GM23338 (cell line): ENCODE measurements around the gene RTP5. TPM values are rescaled to one million over a fixed set of nuclear protein-coding genes. Genes with fewer than 3 reads are reported as not detected.

Experiments
- ATAC-seq: fragments of 200-7000 bp; cut with Tn5 transposase; 3 replicates; pipeline ENCODE4 v1.9.1; 2020
- DNase-seq: peaks from one replicate; pipeline ENCODE4 v3.0.0-alpha.2; 2015; ENCODE audit warnings: low spot score
- H2AFZ ChIP-seq: fragments of 200-600 bp; sonication (generic); 2 replicates; pipeline ENCODE4 v1.8.0; 2016; ENCODE audit warnings: antibody characterized with exemption, mild to moderate bottlenecking, moderate library complexity
- H3F3A ChIP-seq: fragments of 200-600 bp; sonication (generic); replicated peaks from 2 replicates; pipeline ENCODE4 v1.8.0; 2017; ENCODE audit warnings: antibody characterized with exemption, mixed run types, low read depth
- H3K27ac ChIP-seq: fragments of 200-600 bp; sonication (generic); 2 replicates; pipeline ENCODE4 v1.6.1; 2016; ENCODE audit warnings: low read depth
- H3K27me3 ChIP-seq: fragments of 200-600 bp; sonication (generic); 2 replicates; pipeline ENCODE4 v1.8.0; 2016; ENCODE audit warnings: mild to moderate bottlenecking, mixed run types, moderate library complexity; ENCODE audit not compliant: insufficient read depth
- H3K36me3 ChIP-seq: fragments of 200-600 bp; sonication (generic); 2 replicates; pipeline ENCODE4 v1.8.0; 2016; ENCODE audit warnings: mild to moderate bottlenecking; ENCODE audit not compliant: insufficient read depth
- H3K4me1 ChIP-seq: fragments of 200-600 bp; sonication (generic); 2 replicates; pipeline ENCODE4 v1.8.0; 2016; ENCODE audit warnings: mild to moderate bottlenecking, moderate library complexity; ENCODE audit not compliant: insufficient read depth
- H3K4me2 ChIP-seq: fragments of 200-600 bp; sonication (generic); 2 replicates; pipeline ENCODE4 v1.7.1; 2017; ENCODE audit warnings: mixed run types
- H3K4me3 ChIP-seq: fragments of 200-600 bp; sonication (generic); 2 replicates; pipeline ENCODE4 v1.6.1; 2016; ENCODE audit warnings: mixed run types
- H3K79me2 ChIP-seq: fragments of 200-600 bp; sonication (generic); replicated peaks from 2 replicates; pipeline ENCODE4 v1.8.0; 2017; ENCODE audit warnings: mild to moderate bottlenecking; ENCODE audit not compliant: insufficient read depth
- H3K9me2 ChIP-seq: fragments of 200-600 bp; sonication (generic); 2 replicates; pipeline ENCODE4 v1.8.0; 2017; ENCODE audit not compliant: insufficient read depth
- H4K20me1 ChIP-seq: fragments of 200-600 bp; sonication (generic); replicated peaks from 2 replicates; pipeline ENCODE4 v1.8.0; 2017; ENCODE audit warnings: mild to moderate bottlenecking; ENCODE audit not compliant: insufficient read depth
- H3K27ac Mint-ChIP-seq: 2 replicates; pipeline ENCODE4 v1.8.0; 2020; ENCODE audit warnings: inconsistent platforms, mild to moderate bottlenecking, moderate library complexity, mixed read lengths
- H3K27me3 Mint-ChIP-seq: 3 replicates; pipeline ENCODE4 v1.8.0; 2022; ENCODE audit warnings: low read depth, mild to moderate bottlenecking, moderate library complexity, mixed read lengths, inconsistent platforms; ENCODE audit not compliant: insufficient read depth, poor library complexity
- H3K36me3 Mint-ChIP-seq: 3 replicates; pipeline ENCODE4 v1.8.0; 2021; ENCODE audit warnings: low read depth, mild to moderate bottlenecking, inconsistent platforms, moderate library complexity, mixed read lengths
- H3K4me1 Mint-ChIP-seq: 3 replicates; pipeline ENCODE4 v1.8.0; 2020; ENCODE audit warnings: mild to moderate bottlenecking, inconsistent platforms, mixed read lengths
- H3K4me3 Mint-ChIP-seq: 3 replicates; pipeline ENCODE4 v1.8.0; 2021; ENCODE audit warnings: moderate library complexity, mild to moderate bottlenecking, inconsistent platforms, mixed read lengths
- H3K9me3 Mint-ChIP-seq: 3 replicates; pipeline ENCODE4 v1.8.0; 2020; ENCODE audit warnings: moderate library complexity, mild to moderate bottlenecking, inconsistent platforms, mixed read lengths
- CREB1 ChIP-seq: fragments of 250-450 bp; sonication (Bioruptor Pico); IDR thresholded peaks from 2 replicates; pipeline ENCODE4 v1.5.0; 2020; ENCODE audit warnings: low read depth, mild to moderate bottlenecking, moderate library complexity
- ETS1 ChIP-seq: IDR thresholded peaks from 2 replicates; pipeline ENCODE4 v1.6.1; 2016; ENCODE audit warnings: antibody characterized with exemption
- EZH2phosphoT487 ChIP-seq: fragments of 200-600 bp; sonication (generic); IDR thresholded peaks from one replicate; pipeline ENCODE4 v1.8.1; 2018; ENCODE audit warnings: antibody characterized with exemption; ENCODE audit not compliant: unreplicated experiment
- JUNB ChIP-seq: IDR thresholded peaks from one replicate; pipeline ENCODE4 v1.6.1; 2016; ENCODE audit warnings: antibody characterized with exemption; ENCODE audit not compliant: unreplicated experiment
- NANOG ChIP-seq: IDR thresholded peaks from 2 replicates; pipeline ENCODE4 v1.6.1; 2016; ENCODE audit warnings: antibody characterized with exemption, borderline replicate concordance
- POLR2AphosphoS5 ChIP-seq: IDR thresholded peaks from 2 replicates; pipeline ENCODE4 v1.6.1; 2016; ENCODE audit warnings: antibody characterized with exemption, low read depth
- REST ChIP-seq: IDR thresholded peaks from one replicate; pipeline ENCODE4 v1.6.1; 2018; ENCODE audit warnings: antibody characterized with exemption; ENCODE audit not compliant: unreplicated experiment
- STAT1 ChIP-seq: IDR thresholded peaks from one replicate; pipeline ENCODE4 v1.6.1; 2016; ENCODE audit warnings: antibody characterized with exemption; ENCODE audit not compliant: unreplicated experiment
- ZNF114 ChIP-seq: fragments of 250-450 bp; sonication (Bioruptor Pico); IDR thresholded peaks from 2 replicates; pipeline ENCODE4 v1.5.0; 2020; ENCODE audit warnings: mild to moderate bottlenecking, moderate library complexity
- ZNF331 ChIP-seq: fragments of 250-450 bp; sonication (Bioruptor Pico); IDR thresholded peaks from 2 replicates; pipeline ENCODE4 v1.5.0; 2020; ENCODE audit warnings: low read depth, mild to moderate bottlenecking, moderate library complexity
- polyA plus RNA-seq: library from polyadenylated mRNA; unstranded; fragments of >200 nt; fragmentation: Nextera tagmentation; extraction: Ambion mirVana; gene quantifications from 2 replicates; pipeline ENCODE4 v1.2.1, GENCODE V29; 2016
- total RNA-seq: library from RNA; depleted of rRNA; stranded (reverse); fragments of >200 nt; shearing (Covaris generic); gene quantifications from 2 replicates; pipeline ENCODE4 v1.2.3, GENCODE V29; 2014
- TF ChIP-seq, protein P1 (sequence below): fragments of 250-450 bp; sonication (Bioruptor Pico); IDR thresholded peaks from 2 replicates; pipeline ENCODE4 v1.5.0; 2020; ENCODE audit warnings: mild to moderate bottlenecking, moderate library complexity
- TF ChIP-seq, protein P2 (sequence below), 2 experiments: fragments of 200-600 bp in 1 of 2; sonication (generic) in 1 of 2; conservative IDR thresholded peaks; 2 replicates each; pipeline versions ENCODE4 v1.5.1 to v1.6.1; 2016 to 2017; ENCODE audit warnings: antibody characterized with exemption in 2 of 2, low read depth in 2 of 2, mild to moderate bottlenecking in 2 of 2, moderate library complexity in 1 of 2

The RTP5 gene
- total and polyA plus RNA-seq, 2 experiments from 2014 or later, result not detected

DNA sequence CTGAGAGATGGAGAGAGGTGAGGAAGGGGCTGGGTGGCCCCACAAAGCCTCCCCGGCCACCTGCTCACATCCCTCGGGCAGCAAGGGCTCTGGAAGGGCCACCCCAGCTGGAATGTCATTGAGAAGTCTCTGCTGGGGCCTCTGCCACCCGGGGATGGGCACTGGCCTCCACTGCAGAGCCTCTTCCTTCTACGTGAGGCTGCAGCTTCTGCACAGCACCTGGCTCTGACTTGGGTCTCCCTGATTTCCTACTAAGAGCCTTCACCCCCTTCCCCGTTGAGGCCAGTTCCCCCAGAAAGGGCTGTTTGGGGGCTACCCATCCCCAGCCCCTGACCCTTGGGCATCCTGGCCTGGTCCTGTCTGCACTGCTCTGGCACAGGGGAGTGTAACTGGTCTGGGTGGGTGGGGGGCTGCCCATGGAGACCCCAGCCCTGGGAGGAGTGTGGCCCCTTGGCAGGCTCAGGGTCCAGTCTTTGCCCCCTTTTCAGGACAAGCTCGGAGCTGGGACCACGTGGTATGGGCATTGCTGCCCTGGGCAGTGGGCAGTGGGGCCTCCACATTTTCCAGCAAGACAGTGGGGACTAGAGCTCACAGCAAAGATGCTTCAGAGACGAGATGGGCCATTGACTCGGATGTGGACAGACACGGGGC, 16.4 kb upstream of the RTP5 start (continued):
- TF ChIP-seq, protein P1, sequence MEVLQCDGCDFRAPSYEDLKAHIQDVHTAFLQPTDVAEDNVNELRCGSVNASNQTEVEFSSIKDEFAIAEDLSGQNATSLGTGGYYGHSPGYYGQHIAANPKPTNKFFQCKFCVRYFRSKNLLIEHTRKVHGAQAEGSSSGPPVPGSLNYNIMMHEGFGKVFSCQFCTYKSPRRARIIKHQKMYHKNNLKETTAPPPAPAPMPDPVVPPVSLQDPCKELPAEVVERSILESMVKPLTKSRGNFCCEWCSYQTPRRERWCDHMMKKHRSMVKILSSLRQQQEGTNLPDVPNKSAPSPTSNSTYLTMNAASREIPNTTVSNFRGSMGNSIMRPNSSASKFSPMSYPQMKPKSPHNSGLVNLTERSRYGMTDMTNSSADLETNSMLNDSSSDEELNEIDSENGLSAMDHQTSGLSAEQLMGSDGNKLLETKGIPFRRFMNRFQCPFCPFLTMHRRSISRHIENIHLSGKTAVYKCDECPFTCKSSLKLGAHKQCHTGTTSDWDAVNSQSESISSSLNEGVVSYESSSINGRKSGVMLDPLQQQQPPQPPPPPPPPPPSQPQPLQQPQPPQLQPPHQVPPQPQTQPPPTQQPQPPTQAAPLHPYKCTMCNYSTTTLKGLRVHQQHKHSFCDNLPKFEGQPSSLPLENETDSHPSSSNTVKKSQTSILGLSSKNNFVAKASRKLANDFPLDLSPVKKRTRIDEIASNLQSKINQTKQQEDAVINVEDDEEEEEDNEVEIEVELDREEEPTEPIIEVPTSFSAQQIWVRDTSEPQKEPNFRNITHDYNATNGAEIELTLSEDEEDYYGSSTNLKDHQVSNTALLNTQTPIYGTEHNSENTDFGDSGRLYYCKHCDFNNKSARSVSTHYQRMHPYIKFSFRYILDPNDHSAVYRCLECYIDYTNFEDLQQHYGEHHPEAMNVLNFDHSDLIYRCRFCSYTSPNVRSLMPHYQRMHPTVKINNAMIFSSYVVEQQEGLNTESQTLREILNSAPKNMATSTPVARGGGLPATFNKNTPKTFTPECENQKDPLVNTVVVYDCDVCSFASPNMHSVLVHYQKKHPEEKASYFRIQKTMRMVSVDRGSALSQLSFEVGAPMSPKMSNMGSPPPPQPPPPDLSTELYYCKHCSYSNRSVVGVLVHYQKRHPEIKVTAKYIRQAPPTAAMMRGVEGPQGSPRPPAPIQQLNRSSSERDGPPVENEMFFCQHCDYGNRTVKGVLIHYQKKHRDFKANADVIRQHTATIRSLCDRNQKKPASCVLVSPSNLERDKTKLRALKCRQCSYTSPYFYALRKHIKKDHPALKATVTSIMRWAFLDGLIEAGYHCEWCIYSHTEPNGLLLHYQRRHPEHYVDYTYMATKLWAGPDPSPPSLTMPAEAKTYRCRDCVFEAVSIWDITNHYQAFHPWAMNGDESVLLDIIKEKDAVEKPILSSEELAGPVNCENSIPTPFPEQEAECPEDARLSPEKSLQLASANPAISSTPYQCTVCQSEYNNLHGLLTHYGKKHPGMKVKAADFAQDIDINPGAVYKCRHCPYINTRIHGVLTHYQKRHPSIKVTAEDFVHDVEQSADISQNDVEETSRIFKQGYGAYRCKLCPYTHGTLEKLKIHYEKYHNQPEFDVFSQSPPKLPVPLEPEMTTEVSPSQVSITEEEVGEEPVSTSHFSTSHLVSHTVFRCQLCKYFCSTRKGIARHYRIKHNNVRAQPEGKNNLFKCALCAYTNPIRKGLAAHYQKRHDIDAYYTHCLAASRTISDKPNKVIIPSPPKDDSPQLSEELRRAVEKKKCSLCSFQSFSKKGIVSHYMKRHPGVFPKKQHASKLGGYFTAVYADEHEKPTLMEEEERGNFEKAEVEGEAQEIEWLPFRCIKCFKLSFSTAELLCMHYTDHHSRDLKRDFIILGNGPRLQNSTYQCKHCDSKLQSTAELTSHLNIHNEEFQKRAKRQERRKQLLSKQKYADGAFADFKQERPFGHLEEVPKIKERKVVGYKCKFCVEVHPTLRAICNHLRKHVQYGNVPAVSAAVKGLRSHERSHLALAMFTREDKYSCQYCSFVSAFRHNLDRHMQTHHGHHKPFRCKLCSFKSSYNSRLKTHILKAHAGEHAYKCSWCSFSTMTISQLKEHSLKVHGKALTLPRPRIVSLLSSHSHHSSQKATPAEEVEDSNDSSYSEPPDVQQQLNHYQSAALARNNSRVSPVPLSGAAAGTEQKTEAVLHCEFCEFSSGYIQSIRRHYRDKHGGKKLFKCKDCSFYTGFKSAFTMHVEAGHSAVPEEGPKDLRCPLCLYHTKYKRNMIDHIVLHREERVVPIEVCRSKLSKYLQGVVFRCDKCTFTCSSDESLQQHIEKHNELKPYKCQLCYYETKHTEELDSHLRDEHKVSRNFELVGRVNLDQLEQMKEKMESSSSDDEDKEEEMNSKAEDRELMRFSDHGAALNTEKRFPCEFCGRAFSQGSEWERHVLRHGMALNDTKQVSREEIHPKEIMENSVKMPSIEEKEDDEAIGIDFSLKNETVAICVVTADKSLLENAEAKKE, result no peak

DNA sequence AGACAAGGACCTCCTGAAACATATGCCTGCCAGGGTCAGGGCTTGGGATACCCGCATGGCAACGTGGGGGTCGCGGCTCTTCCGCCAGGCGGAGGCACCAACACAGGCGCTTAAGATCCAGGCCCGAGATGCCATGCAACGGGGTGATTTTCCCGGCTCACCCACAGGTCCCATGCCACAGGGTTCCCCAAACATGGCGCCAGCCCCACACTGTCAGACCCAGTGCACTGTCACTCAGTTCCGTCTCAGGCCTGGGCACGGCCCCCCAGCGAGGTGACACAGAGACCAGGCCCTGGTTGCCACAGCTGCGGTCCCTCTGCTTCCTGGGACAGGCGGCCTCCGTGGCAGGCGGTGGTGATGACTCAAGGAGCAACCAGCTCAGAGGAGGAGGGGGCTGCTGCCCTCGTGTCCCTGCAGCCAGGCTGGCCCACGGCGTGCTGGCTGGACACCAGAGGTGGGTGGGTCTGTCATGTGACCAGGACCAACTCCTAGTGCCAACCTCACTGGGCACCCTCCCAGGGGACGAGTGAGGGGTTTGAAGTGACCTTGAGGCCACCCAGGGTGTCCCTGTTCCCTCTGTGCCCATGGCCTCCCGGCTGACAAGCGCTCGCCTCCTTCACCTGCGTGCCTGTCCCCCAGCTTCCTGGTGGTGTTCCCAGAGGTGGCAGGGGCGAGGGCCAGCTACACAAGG, 15.7 kb upstream of the RTP5 start:
- no peak overlapping the region for H3K4me2 ChIP-seq
- no peak for ATAC-seq
- DNase-seq, result no peak
- TF ChIP-seq STAT1 (no peak), REST (no peak), NANOG (no peak), ETS1 (no peak), JUNB (no peak), CREB1 (CRISPR knock-in tag) (no peak), ZNF331 (CRISPR knock-in tag) (no peak), POLR2AphosphoS5 (no peak), ZNF114 (CRISPR knock-in tag) (no peak), EZH2phosphoT487 (no peak)
- TF ChIP-seq, protein P2, sequence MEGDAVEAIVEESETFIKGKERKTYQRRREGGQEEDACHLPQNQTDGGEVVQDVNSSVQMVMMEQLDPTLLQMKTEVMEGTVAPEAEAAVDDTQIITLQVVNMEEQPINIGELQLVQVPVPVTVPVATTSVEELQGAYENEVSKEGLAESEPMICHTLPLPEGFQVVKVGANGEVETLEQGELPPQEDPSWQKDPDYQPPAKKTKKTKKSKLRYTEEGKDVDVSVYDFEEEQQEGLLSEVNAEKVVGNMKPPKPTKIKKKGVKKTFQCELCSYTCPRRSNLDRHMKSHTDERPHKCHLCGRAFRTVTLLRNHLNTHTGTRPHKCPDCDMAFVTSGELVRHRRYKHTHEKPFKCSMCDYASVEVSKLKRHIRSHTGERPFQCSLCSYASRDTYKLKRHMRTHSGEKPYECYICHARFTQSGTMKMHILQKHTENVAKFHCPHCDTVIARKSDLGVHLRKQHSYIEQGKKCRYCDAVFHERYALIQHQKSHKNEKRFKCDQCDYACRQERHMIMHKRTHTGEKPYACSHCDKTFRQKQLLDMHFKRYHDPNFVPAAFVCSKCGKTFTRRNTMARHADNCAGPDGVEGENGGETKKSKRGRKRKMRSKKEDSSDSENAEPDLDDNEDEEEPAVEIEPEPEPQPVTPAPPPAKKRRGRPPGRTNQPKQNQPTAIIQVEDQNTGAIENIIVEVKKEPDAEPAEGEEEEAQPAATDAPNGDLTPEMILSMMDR (conservative IDR thresholded peaks at IDR 0.05; ENCODE audit: low read depth in 2 of 2), result no peak

More for the DNA sequence above, 15.7 kb upstream of the RTP5 start:
- H3K36me3 ChIP-seq, result no peaks in the 10 kb centered on the region
- Mint-ChIP-seq H3K36me3 (no peaks in the 10 kb centered on the region), H3K27ac (no peak overlapping the region), H3K9me3 (no peaks in the 10 kb centered on the region; the same call in 2 of the 3 replicates), H3K4me1 (no peaks in the 10 kb centered on the region), H3K4me3 (no peak overlapping the region), H3K27me3 (peaks cover 8% of the 10 kb centered on the region)
- H2AFZ ChIP-seq, result no peak overlapping the region
- no peak overlapping the region for H3K27ac ChIP-seq
- no peaks in the 10 kb centered on the region for H3K4me1 ChIP-seq
- H3F3A ChIP-seq, result no peaks in the 10 kb centered on the region
- no peaks in the 10 kb centered on the region for H3K9me2 ChIP-seq
- no peak overlapping the region for H3K4me3 ChIP-seq
- H4K20me1 ChIP-seq, result no peaks in the 10 kb centered on the region
- H3K27me3 ChIP-seq, result no peaks in the 10 kb centered on the region
- no peaks in the 10 kb centered on the region for H3K79me2 ChIP-seq
